Stimulated activated naive CD8-positive, alpha-beta T cell treated with anti-CD3 and anti-CD28 coated beads, Interleukin-15, Interleukin-2, amounts not matched to agents 100 ng/mL and 50 ng/mL, for 24 hours (primary cell): ENCODE data around the gene GPR158.

Experiments
- H3K27ac Mint-ChIP-seq: one replicate; pipeline ENCODE4 v1.8.0; 2021; ENCODE audit warnings: mild to moderate bottlenecking, mixed read lengths
- H3K27me3 Mint-ChIP-seq: one replicate; pipeline ENCODE4 v1.8.0; 2021; ENCODE audit warnings: mixed read lengths
- H3K36me3 Mint-ChIP-seq: one replicate; pipeline ENCODE4 v1.8.0; 2021; ENCODE audit warnings: low read depth, mixed read lengths
- H3K4me1 Mint-ChIP-seq: one replicate; pipeline ENCODE4 v1.8.0; 2021; ENCODE audit warnings: low read depth, mixed read lengths
- H3K4me3 Mint-ChIP-seq: one replicate; pipeline ENCODE4 v1.8.0; 2021; ENCODE audit warnings: mild to moderate bottlenecking, mixed read lengths
- H3K9me3 Mint-ChIP-seq: one replicate; pipeline ENCODE4 v1.8.0; 2021; ENCODE audit warnings: mixed read lengths

GPR158 gene

GRCh38 chr10:25457552-25457951 is 282.8 kb downstream of the GPR158 start:
- no peak overlapping the region for H3K4me3 Mint-ChIP-seq
- no peaks in the 10 kb centered on the region for H3K36me3 Mint-ChIP-seq

GRCh38 chr10:25465582-25466372 is 291.0 kb downstream of the GPR158 start:
- no peaks in the 10 kb centered on the region for H3K4me1 Mint-ChIP-seq
- no peaks in the 10 kb centered on the region for H3K27me3 Mint-ChIP-seq
- H3K4me3 Mint-ChIP-seq, result no peak overlapping the region
- H3K9me3 Mint-ChIP-seq, result peaks cover 10% of the 10 kb centered on the region
- no peaks in the 10 kb centered on the region for H3K36me3 Mint-ChIP-seq
- no peak overlapping the region for H3K27ac Mint-ChIP-seq

More at GRCh38 chr10:25457552-25457951, 282.8 kb downstream of the GPR158 start:
- Mint-ChIP-seq H3K9me3 (peaks cover 15% of the 10 kb centered on the region), H3K27ac (no peak overlapping the region), H3K4me1 (no peaks in the 10 kb centered on the region), H3K27me3 (no peaks in the 10 kb centered on the region)

DNA sequence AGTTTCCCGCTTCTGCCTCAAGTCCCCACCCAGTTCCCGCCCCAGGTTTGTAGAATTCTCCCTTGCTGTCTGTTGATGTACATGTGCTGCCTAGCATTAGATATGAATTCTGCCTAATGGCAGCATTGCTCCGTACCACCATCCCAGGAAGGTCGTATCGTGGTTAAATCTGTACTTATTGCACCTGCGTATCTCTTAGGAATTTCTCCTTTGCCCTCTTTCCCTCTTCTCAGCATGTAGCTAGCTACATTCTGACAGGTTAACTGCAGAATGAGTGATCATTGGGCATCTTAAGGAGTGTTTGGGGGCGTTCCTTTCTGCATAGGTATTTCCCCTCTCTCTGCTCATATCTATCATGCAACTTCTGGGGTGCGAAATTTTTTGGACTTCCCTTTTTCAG is 293.1 kb downstream of the GPR158 start:
- Mint-ChIP-seq H3K36me3 (no peaks in the 10 kb centered on the region), H3K9me3 (peaks cover 10% of the 10 kb centered on the region), H3K4me1 (no peaks in the 10 kb centered on the region), H3K4me3 (no peak overlapping the region), H3K27me3 (no peaks in the 10 kb centered on the region), H3K27ac (no peak overlapping the region)

- no peaks in the 10 kb centered on the region for H3K4me1 Mint-ChIP-seq
- H3K27me3 Mint-ChIP-seq, result no peaks in the 10 kb centered on the region
- H3K36me3 Mint-ChIP-seq, result no peaks in the 10 kb centered on the region
- H3K27ac Mint-ChIP-seq, result no peak overlapping the region
- H3K4me3 Mint-ChIP-seq, result no peak overlapping the region
- H3K9me3 Mint-ChIP-seq, result peaks cover 18% of the 10 kb centered on the region
These were observed 306.7 kb downstream of the GPR158 start for GRCh38 chr10:25481467-25481866.

DNA sequence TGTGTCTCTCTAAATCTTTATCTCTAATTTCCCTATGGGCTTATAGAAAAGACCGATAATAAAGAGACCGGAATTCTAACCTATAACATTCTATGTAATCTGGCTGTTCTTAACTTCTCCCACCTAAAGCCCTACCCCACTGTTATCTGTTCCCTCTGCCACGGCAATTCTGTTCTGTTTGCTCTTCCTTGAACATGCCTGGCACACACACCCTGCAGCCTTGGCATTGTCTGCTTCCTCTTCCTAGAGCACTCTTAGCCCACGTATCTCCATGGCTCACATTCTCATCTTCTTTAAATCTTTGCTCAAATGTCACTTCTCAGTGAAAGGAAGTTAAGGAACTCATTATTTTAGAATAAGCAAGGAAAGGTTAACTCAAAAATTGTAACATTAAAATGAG is 309.2 kb downstream of the GPR158 start:
- Mint-ChIP-seq H3K4me3 (no peak overlapping the region), H3K9me3 (peaks cover 18% of the 10 kb centered on the region), H3K4me1 (no peaks in the 10 kb centered on the region), H3K27me3 (no peaks in the 10 kb centered on the region), H3K27ac (no peak overlapping the region), H3K36me3 (no peaks in the 10 kb centered on the region)

- Mint-ChIP-seq H3K36me3 (no peaks in the 10 kb centered on the region), H3K4me1 (no peaks in the 10 kb centered on the region), H3K4me3 (no peak overlapping the region), H3K9me3 (peaks cover 12% of the 10 kb centered on the region), H3K27me3 (no peaks in the 10 kb centered on the region), H3K27ac (no peak overlapping the region)
These were observed 312.5 kb downstream of the GPR158 start for GRCh38 chr10:25487266-25487665.

DNA sequence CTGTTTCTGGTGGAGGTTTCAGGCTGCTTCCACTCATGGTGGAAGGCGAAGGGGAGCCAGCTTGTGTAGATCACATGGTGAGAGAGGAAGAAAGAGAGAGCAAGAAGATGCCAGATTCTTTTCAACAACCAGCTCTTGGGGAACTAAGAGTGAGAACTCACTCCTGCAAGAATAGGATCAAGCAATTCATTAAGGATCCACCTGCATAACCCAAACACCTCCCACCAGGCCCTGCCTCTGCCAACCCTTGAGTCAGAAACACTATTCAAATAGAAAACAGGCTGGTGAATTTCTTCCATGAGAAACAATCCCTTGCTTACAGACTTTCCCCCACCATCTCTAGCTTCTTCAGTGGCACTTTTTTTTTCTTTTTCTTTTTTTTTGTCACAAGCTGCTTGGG is 317.2 kb downstream of the GPR158 start:
- Mint-ChIP-seq H3K9me3 (no peaks in the 10 kb centered on the region), H3K4me3 (no peak overlapping the region), H3K36me3 (no peaks in the 10 kb centered on the region), H3K4me1 (no peaks in the 10 kb centered on the region), H3K27me3 (no peaks in the 10 kb centered on the region), H3K27ac (no peak overlapping the region)

DNA sequence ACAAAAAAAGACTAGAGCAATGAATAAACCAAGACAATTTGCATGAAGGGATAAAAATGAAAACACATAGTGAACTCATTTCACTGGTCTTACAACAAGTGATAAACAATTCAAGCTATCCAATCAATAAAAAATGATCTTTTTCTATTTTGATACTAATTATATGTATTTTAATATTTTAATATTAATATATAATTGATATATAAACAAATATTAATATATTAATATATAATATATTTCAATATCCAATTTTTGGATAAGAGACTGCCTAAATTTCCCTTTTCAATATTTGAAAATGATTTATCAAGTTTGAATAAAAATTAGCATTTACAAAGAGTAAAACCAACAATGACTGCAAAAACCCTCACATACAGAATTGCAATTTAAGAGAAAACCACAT is 317.9 kb downstream of the GPR158 start:
- no peak overlapping the region for H3K27ac Mint-ChIP-seq
- no peaks in the 10 kb centered on the region for H3K27me3 Mint-ChIP-seq
- no peaks in the 10 kb centered on the region for H3K9me3 Mint-ChIP-seq
- no peaks in the 10 kb centered on the region for H3K36me3 Mint-ChIP-seq
- H3K4me3 Mint-ChIP-seq, result no peak overlapping the region
- no peaks in the 10 kb centered on the region for H3K4me1 Mint-ChIP-seq

DNA sequence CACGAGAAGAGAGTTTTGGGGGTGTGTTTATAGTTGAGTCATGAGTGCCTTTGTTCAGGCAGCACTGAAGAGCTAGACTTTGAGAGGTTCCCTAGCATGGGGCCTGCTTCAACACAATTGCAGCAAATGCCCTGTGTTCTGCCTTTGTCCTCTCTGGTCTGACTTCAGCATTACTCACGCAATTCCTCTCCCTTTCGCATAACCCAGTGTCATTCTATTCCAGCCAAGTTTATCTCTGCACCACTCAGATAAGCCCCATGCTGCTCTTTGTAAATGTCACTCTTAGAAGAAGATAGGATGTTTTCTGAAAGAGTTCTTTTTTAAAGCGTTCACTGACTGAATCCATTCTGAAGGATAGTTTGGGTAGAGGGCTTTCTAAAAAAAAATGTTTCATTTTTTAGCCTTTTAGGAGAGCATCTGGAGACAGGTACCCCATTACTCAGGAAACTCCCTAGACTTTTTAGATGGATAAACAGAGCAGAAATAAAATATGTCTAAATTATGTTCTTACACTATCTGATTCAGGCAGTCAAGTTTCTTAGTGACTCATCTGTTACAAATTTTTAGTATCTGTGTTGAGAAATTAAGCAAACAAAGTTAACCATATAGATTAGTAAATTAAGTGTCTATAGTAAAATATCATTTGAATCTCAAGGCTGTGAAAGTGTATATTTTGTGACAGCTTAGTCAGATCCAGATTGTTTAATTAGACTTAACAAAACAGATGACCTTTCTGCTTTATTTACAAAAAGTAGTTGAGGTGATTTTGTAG is 318.5 kb downstream of the GPR158 start:
- Mint-ChIP-seq H3K4me3 (no peak overlapping the region), H3K4me1 (no peaks in the 10 kb centered on the region), H3K27me3 (no peaks in the 10 kb centered on the region), H3K9me3 (no peaks in the 10 kb centered on the region), H3K36me3 (no peaks in the 10 kb centered on the region), H3K27ac (no peak overlapping the region)

DNA sequence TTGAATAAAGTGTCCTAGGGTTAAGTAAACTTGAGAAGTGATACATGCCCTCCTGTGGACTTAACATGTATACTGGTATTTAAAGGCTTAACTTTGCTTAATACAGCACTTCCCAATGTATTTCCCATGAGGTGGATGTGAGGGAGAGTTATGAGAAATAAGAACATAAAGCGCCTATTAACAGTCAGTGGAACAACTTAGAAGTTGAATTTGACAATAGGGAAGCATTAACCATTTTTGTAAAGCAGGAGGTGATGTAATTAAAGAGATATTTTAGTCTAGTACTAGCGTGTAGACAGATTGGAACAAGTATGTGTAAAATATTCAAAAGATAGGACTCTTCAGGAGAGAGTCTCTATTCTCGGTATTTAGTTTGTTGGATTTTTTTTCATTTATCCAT is 322.4 kb downstream of the GPR158 start:
- no peaks in the 10 kb centered on the region for H3K27me3 Mint-ChIP-seq
- H3K9me3 Mint-ChIP-seq, result peaks cover 4% of the 10 kb centered on the region
- no peak overlapping the region for H3K27ac Mint-ChIP-seq
- H3K4me3 Mint-ChIP-seq, result no peak overlapping the region
- H3K36me3 Mint-ChIP-seq, result no peaks in the 10 kb centered on the region
- H3K4me1 Mint-ChIP-seq, result no peaks in the 10 kb centered on the region

- no peak overlapping the region for H3K4me3 Mint-ChIP-seq
- H3K9me3 Mint-ChIP-seq, result peaks cover 4% of the 10 kb centered on the region
- no peaks in the 10 kb centered on the region for H3K27me3 Mint-ChIP-seq
- H3K36me3 Mint-ChIP-seq, result no peaks in the 10 kb centered on the region
- no peaks in the 10 kb centered on the region for H3K4me1 Mint-ChIP-seq
- H3K27ac Mint-ChIP-seq, result no peak overlapping the region
These were observed 323.8 kb downstream of the GPR158 start for GRCh38 chr10:25498645-25499044.

GRCh38 chr10:25501912-25502311 is 327.1 kb downstream of the GPR158 start:
- Mint-ChIP-seq H3K4me1 (no peaks in the 10 kb centered on the region), H3K36me3 (no peaks in the 10 kb centered on the region), H3K27me3 (no peaks in the 10 kb centered on the region), H3K4me3 (no peak overlapping the region), H3K9me3 (peaks cover 4% of the 10 kb centered on the region), H3K27ac (no peak overlapping the region)

DNA sequence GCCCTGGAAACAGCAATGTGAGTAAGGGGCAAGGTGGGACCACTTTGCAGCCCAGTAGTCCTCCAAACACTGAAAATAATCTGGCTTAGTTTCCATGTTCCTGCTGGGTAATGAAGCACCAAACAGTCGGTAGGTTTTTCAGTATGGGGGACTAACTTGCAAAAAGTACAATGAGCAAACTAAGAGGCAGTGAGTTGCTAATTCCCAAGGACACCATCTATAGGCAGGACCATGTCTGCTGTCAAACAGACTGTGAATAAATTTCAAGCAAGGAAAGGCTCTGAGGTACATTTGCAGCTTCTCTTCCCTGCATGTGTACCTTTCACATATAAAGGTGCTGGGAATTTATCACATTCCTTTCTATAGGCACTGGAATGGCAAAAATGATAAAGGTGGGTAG is 327.7 kb downstream of the GPR158 start:
- Mint-ChIP-seq H3K27ac (no peak overlapping the region), H3K27me3 (no peaks in the 10 kb centered on the region), H3K4me3 (no peak overlapping the region), H3K4me1 (no peaks in the 10 kb centered on the region), H3K9me3 (peaks cover 4% of the 10 kb centered on the region), H3K36me3 (no peaks in the 10 kb centered on the region)

GRCh38 chr10:25504306-25504705 is 329.5 kb downstream of the GPR158 start:
- H3K27ac Mint-ChIP-seq, result no peak overlapping the region
- H3K27me3 Mint-ChIP-seq, result no peaks in the 10 kb centered on the region
- H3K4me1 Mint-ChIP-seq, result no peaks in the 10 kb centered on the region
- no peak overlapping the region for H3K4me3 Mint-ChIP-seq
- H3K36me3 Mint-ChIP-seq, result no peaks in the 10 kb centered on the region
- peaks cover 4% of the 10 kb centered on the region for H3K9me3 Mint-ChIP-seq

GRCh38 chr10:25504838-25505237 is 330.0 kb downstream of the GPR158 start:
- Mint-ChIP-seq H3K36me3 (no peaks in the 10 kb centered on the region), H3K27me3 (no peaks in the 10 kb centered on the region), H3K27ac (no peak overlapping the region), H3K9me3 (no peaks in the 10 kb centered on the region), H3K4me1 (no peaks in the 10 kb centered on the region), H3K4me3 (no peak overlapping the region)
